Measurements from ENCODE around the gene FBXO31. TPM values are rescaled to one million over a fixed set of nuclear protein-coding genes. Genes with fewer than 3 reads are reported as not detected.

FBXO31 gene
- total and polyA plus RNA-seq, 9 of the 15 experiments (the other 6 are each of a cell fraction or from before 2014, with no cell fraction given), result 0.18 to 33.3 (median 10.9) TPM

GRCh38 chr16:87383505-87384161 is at the start of gene FBXO31 (continued):
- TF ChIP-seq SP1 (CRISPR knock-in tag; IDR thresholded peaks at IDR 0.05) (peak; percentile 97), ZNF407 (IDR thresholded peaks at IDR 0.05; ENCODE audit: low read depth) (peak; percentile 74), KDM4B (IDR thresholded peaks at IDR 0.05; ENCODE audit: borderline replicate concordance in 2 of 2, low read depth in 1 of 2) (no peak), LEF1 (IDR thresholded peaks at IDR 0.05) (no peak), PHF20 (IDR thresholded peaks at IDR 0.05; ENCODE audit: partially characterized antibody) (peak; percentile 58), ZNF639 (CRISPR knock-in tag; conservative IDR thresholded peaks at IDR 0.05 in 1 of 2, IDR thresholded peaks at IDR 0.05 in 1 of 2) (peak in 1 of 2 experiments; percentile 25; a peak in 1 of 4 replicates), ZNF384 (IDR thresholded peaks at IDR 0.05; ENCODE audit: low read depth, low read length) (no peak), ZNF274 (IDR thresholded peaks at IDR 0.05; ENCODE audit: borderline replicate concordance, low read depth, low read length) (peak; percentile 18; the same call in 1 of the 2 replicates), EP300 (IDR thresholded peaks at IDR 0.05; ENCODE audit: low read length) (peak; percentile 62), NONO (IDR thresholded peaks at IDR 0.05; ENCODE audit: low read depth in 2 of 2, low read length in 1 of 2) (peak in 1 of 2 experiments; percentile 71; a peak in 1 of 4 replicates), KLF10 (CRISPR knock-in tag; IDR thresholded peaks at IDR 0.05) (no peak), ZNF77 (CRISPR knock-in tag; IDR thresholded peaks at IDR 0.05) (no peak)

Data from K562 (cell line).